ENCODE measurements around the gene SESTD1.
"Not testable (repeated sequence)": the region's sequence is repeated elsewhere in the genome, so short reads cannot be mapped to it uniquely, and the experiment has no call there.

SESTD1 gene

GRCh38 chr2:179265082-179265510 lies 464 bp upstream of the SESTD1 start:
- no peak for DNase-seq

DNA sequence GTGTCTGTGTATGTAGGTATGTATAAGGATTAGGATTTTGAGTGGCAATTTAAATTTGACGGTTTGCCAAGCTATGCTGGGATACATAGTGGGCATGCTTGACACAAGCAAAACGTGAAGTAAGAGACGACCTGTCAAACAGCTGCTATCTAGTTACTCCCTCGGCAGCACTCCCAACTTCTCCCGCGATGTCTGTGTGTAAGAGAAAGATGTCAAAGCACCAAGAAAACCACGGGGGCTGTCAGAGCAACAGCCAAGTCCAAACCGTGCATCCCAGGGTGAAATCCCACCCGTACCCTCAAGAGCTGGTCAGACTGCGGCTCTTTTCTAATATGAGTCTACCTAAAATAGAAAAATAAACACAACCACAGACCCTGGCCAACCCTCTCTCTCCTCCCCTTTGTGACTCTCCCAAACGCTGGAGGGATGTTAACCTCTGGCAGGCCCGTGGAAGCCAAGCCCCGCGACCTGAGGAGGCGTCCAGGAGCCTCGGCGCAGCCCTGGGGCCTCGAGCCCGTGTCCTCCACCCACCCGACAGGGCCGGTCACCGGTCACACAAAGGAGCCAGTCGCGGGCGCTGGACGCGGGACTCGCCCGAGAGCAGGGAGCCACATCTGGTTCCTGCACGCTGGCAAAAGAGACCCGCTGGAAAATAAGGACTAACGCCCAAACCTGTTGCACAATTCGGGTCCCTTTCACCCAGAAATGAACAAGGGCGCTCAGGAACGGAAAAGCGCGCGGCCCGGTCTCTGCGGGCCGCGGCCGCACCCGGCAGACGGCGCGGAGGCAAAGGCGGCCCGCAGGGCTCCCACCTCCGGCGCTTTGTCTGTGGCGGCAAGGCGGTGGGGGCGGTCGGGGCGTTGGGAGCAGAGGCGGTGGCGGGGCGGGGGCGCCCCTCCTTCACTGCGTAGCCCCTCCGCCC lies 925 bp downstream of the SESTD1 start:
- peak; percentile 29 for DNase-seq

DNA sequence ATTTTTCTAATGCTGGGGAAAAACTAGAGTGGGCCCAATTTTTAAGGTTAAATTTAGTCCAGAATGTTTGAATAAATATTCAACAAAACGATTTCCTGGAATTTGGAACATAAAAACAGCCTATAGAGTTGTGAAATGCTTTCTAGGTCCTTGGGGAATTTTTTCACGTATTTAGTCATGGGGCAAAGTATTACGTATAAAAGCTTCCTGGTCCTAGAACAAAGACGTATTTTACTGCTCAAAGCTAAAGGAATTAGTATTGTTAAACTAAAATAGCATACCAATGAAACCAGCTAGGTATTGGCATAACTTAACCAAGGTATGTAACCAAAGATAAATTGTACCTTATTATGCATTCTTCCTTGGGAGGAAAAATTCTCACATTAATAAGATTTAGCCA lies 1.6 kb downstream of the SESTD1 start:
- DNase-seq: no peak

GRCh38 chr2:179262077-179262660 lies 2.5 kb downstream of the SESTD1 start:
- no peak for DNase-seq

DNA sequence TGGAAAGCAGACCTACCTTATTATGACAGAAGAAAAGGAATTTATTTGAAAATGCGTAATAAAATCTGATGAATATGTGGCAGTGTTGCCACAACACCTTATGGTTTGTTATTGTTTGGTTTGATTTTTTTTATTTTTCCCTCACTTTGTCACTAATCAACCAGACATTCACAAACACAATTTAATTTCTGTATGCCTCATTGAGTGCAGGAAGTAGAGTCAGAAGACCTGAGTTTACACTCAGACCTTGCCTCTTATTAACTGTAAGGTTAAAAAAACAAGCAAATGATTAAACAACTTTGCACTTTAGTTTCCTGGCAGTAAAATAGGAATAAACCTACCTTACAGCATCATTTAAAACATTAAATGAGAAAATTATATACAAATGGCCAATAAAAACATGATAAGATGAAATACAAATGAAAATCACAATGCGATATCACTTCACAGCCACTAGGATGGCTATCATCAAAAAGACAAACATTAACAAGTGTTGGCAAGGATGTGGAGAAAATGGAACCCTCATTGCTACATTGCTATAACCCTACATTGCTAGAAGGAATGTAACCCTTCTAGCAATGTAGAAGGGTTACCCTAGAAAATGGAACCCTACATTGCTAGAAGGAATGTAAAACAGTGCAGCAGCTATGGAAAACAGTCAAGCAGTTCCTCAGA lies 3.3 kb downstream of the SESTD1 start:
- no peak for DNase-seq

GRCh38 chr2:179260224-179260623 lies 4.4 kb downstream of the SESTD1 start:
- no peak for DNase-seq

- no peak for DNase-seq
Observed at GRCh38 chr2:179255129-179255528, 9.5 kb downstream of the SESTD1 start.

- peak; percentile 16 for DNase-seq
Observed at GRCh38 chr2:179253226-179253625, 11.4 kb downstream of the SESTD1 start.

DNA sequence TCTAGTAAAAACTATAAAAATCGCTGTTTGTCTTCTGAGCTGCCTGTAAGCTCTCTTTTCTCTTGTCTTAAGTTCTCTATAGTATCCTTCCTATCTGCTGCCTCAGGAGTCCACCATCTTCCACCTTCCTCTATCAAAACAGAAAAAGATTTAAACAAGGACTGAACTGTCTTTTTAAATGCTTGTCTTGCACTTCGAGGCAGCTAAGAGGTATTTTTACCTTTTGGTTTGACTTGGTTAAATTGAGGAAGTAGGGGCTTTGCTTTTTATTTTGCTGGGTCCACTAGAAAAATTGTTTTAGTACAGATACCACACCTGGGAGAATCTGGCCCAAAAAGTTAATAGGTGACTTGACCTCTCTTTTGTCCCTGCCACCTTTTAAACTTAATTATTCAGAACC lies 12.2 kb downstream of the SESTD1 start:
- DNase-seq: no peak

- DNase-seq: no peak
Observed at GRCh38 chr2:179251870-179252269, 12.8 kb downstream of the SESTD1 start.

- no peak for DNase-seq
Observed at GRCh38 chr2:179250848-179251504, 13.7 kb downstream of the SESTD1 start.

GRCh38 chr2:179250095-179250494 lies 14.5 kb downstream of the SESTD1 start:
- peak; percentile 28 for DNase-seq

DNA sequence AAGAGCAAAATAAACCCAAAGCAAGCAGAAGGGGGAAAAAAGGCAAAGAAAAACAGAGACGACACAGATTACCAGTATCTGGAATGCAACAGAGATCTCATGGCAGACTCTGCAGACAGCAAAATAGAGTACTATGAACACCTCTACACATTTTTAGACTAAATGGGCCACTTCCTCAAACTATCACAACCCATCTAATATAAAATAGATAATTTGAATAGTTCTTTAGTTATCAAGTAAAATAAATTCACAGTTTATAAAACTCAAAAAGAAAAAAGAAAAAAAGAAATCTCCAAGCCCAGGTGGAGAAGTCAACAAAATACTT lies 16.6 kb downstream of the SESTD1 start:
- no peak for DNase-seq

DNA sequence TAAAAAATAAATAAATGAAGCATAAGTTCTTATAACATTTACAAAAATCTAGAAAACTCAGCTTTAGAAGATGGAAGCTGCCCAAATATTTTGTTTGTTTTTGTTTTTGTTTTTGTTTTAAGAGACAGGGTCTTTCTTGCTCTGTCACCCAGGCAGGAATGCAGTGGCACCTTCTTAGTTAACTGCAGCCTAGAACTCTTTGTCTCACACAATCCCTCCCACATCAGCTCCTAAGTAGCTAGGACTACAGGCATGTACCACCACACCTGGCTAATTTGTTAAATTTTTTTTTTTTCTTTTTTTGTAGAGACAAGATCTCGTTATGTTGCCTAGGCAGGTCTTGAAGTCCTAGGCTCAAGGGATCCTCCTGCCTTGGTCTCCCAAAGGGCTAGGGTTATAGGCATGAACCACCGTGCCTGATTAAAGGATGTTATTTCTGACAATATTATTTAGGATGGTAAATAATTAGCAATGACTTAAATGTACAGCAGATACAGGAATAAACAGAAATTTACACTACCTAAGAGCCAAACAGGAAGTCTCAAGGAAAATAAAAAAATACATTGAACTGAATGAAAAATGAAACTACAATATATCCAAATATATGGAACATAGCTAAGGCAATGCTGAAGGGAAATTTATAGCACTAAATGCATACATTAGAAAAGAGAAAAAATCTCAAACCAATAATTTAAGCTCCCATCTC lies 17.2 kb downstream of the SESTD1 start:
- DNase-seq: no peak

DNA sequence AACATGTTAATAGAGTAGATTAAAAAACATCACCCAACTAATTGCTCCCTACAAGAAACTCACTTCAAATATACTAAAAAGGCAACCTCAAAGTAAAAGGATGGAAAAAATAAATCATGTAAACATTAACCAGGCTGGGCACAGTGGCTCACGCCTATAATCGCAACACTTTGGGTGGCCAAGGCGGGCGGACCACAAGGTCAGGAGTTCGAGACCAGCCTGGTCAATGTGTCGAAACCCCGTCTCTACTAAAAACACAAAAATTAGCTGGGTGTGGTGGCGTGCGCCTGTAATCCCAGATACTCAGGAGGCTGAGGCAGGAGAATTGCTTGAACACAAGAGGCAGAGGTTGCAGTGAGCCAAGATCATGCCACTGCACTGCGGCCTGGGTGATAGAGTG lies 18.8 kb downstream of the SESTD1 start:
- DNase-seq: not testable (repeated sequence)

DNA sequence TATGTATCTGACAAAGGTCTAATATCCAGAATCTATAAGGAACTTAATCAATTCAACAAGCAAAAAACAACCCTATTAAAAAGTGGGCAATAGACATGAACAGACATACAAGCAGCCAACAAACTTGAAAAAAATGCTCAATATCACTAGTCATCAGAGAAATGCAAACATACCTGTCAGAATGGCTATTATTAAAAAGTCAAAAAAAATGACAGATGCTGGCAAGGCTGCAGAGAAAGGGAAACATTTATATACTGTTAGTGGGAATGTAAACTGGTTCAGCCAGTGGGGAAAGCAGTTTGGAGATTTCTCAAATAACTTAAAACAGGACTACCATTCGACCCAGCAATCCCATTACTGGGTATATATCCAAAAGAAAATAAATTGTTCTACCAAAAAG lies 21.6 kb downstream of the SESTD1 start:
- no peak for DNase-seq

DNA sequence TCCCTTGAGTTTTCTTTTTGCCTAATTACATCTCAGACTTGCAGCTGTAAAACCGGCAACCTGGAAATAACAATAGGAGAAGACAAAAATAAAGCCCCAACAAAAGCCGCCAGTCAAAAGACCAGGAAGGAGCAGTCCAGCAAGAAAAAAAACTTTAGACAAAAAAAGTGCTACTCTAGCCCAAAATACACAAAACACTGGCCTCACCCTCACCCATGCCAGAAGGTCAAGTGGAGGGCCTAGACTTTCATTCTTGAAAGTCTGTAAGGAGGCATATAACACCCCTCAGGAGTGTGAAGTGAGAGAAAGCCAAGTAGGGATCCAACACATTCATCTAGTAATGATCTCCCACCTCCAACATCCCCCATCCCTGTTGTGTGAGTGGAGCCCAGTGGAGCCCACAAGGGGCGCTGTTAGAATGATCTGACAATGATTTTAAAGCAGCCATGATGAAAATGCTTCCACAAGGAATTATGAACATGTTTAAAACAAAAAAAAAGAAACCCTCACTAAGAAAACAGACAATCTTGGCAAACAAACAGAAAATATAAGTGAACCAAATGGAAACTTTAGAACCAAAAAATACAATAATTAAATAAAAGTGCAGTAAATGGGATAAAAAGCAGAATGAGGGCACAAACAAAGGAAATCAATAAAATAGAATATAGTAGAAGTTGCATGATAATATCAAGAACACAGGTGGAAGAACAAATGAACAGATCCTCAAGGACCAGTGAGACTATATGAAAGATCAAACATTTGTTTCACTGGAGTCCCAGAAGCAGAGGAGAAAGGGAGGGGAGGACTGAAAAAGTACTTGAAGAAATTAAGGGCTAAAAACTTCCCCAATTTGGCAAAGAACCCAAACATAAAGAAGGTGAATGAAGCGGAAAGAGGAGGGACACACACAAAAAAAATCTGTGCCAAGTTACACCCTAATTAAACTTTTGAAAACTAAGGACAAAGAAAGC lies 23.9 kb downstream of the SESTD1 start:
- DNase-seq: no peak

GRCh38 chr2:179239838-179240237 lies 24.8 kb downstream of the SESTD1 start:
- no peak for DNase-seq

- DNase-seq: peak; percentile 40
Observed at GRCh38 chr2:179239195-179239594, 25.4 kb downstream of the SESTD1 start.

DNA sequence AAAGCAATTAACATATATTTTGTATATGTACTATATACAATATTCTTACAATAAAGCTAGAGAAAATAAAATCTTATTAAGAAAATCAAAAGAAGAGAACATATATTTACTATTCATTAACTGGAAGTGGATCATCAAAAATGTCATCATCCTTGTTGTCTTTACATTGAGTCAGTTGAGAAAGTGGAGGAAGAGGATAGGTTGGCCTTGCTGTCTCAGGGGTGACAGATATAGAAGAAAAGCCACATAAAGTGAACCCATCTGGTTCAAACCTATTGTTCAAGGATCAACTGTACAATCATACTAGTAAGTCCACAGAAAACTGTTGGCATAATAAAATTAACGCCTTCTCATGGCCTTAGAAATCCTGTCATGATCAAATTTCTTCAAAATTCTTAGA lies 26.6 kb downstream of the SESTD1 start:
- no peak for DNase-seq

GRCh38 chr2:179237209-179237946 lies 27.3 kb downstream of the SESTD1 start:
- no peak for DNase-seq
